Dermis lymphatic vessel endothelial cell (primary cell): ENCODE data around the gene TIMM29. TPM values are rescaled to one million over a fixed set of nuclear protein-coding genes. Genes with fewer than 3 reads are reported as not detected.

Experiments
- total RNA-seq: library from RNA; depleted of rRNA; stranded (reverse); fragments of >200 nt; gene quantifications from 2 replicates; pipeline ENCODE4 v1.2.1, GENCODE V29; 2014

The TIMM29 gene
- total RNA-seq = 32.2 and 32.3 TPM in 2 replicates

GRCh38 chr19:10928563-10929401 lies at the start of gene TIMM29, which contains the start of gene YIPF2:
Gene TIMM29 (plus strand): TSS chr19:10928811. CDS start chr19:10928823, 12 bp downstream.
Gene YIPF2 (minus strand): TSS chr19:10928639. CDS start chr19:10928410, 229 bp downstream.

GRCh38 chr19:10960314-10961072 lies 31.9 kb downstream of the TIMM29 start, which contains the start of gene SMARCA4:
Gene SMARCA4 (plus strand): TSS chr19:10961030. CDS start chr19:10984152, 23,122 bp downstream.

Other genes starting within 250 kb of the TIMM29 start
- 15.7 and 23.8 TPM in 2 replicates for gene QTRT1, start 227.4 kb upstream of the TIMM29 start, total RNA-seq
- gene DNM2, start 210.7 kb upstream of the TIMM29 start, total RNA-seq = 87.8 and 88.8 TPM in 2 replicates
- gene TMED1, start 92.6 kb upstream of the TIMM29 start, total RNA-seq = 42.8 and 48.3 TPM in 2 replicates
- gene C19orf38, start 80.4 kb upstream of the TIMM29 start, total RNA-seq = 0.11 TPM in 1 of 2 replicates, not detected in the other
- gene CARM1, start 57.3 kb upstream of the TIMM29 start, total RNA-seq = 16.3 and 18.0 TPM in 2 replicates
- 58.5 and 78.9 TPM in 2 replicates for gene YIPF2, start 172 bp upstream of the TIMM29 start, total RNA-seq
- 36.7 and 40.3 TPM in 2 replicates for gene SMARCA4, start 32.2 kb downstream of the TIMM29 start, total RNA-seq
- 41.0 and 60.8 TPM in 2 replicates for gene LDLR, start 160.7 kb downstream of the TIMM29 start, total RNA-seq
- gene SPC24, start 227.0 kb downstream of the TIMM29 start, total RNA-seq = 13.7 and 14.2 TPM in 2 replicates